Endodermal cell (in vitro differentiated cells): ENCODE measurements around the gene PES1. TPM values are rescaled to one million over a fixed set of nuclear protein-coding genes. Genes with fewer than 3 reads are reported as not detected.

Source experiments
- DNase-seq: peaks from one replicate; pipeline ENCODE4 v3.0.0-alpha.2; 2017
- H3K27ac ChIP-seq: 2 replicates; pipeline ENCODE4 v1.5.1; 2013; ENCODE audit warnings: mild to moderate bottlenecking, low read depth, low read length, moderate library complexity
- H3K27me3 ChIP-seq: 2 replicates; pipeline ENCODE4 v1.6.1; 2013; ENCODE audit warnings: mild to moderate bottlenecking, low read length, moderate library complexity; ENCODE audit not compliant: insufficient read depth, control insufficient read depth, poor library complexity, severe bottlenecking
- H3K36me3 ChIP-seq: 2 replicates; pipeline ENCODE4 v1.7.0; 2013; ENCODE audit warnings: mild to moderate bottlenecking, low read length, moderate library complexity; ENCODE audit not compliant: control insufficient read depth, insufficient read depth
- H3K4me1 ChIP-seq: one replicate; pipeline ENCODE4 v1.7.0; 2013; ENCODE audit warnings: low read length; ENCODE audit not compliant: control insufficient read depth, insufficient read depth
- H3K4me3 ChIP-seq: 2 replicates; pipeline ENCODE4 v1.5.1; 2013; ENCODE audit warnings: mild to moderate bottlenecking, low read length, moderate library complexity
- H3K9ac ChIP-seq: 2 replicates; pipeline ENCODE4 v1.6.1; 2013; ENCODE audit warnings: mild to moderate bottlenecking, low read length, moderate library complexity; ENCODE audit not compliant: poor library complexity, severe bottlenecking; ENCODE audit errors: extremely low read depth
- H3K9me3 ChIP-seq: 2 replicates; pipeline ENCODE4 v1.6.1; 2013; ENCODE audit warnings: mild to moderate bottlenecking, low read length, moderate library complexity; ENCODE audit not compliant: control insufficient read depth
- H3K27ac Mint-ChIP-seq: 2 replicates; pipeline ENCODE4 v1.8.0; 2020; ENCODE audit warnings: mixed read lengths
- H3K27me3 Mint-ChIP-seq: 2 replicates; pipeline ENCODE4 v1.8.0; 2021; ENCODE audit warnings: mild to moderate bottlenecking, mixed read lengths; ENCODE audit not compliant: insufficient read depth
- H3K36me3 Mint-ChIP-seq: 2 replicates; pipeline ENCODE4 v1.8.0; 2020; ENCODE audit warnings: low read depth, mixed read lengths
- H3K4me1 Mint-ChIP-seq: 2 replicates; pipeline ENCODE4 v1.8.0; 2020; ENCODE audit warnings: mixed read lengths
- H3K4me3 Mint-ChIP-seq: 2 replicates; pipeline ENCODE4 v1.8.0; 2020; ENCODE audit warnings: mild to moderate bottlenecking, moderate library complexity, mixed read lengths
- H3K9me3 Mint-ChIP-seq: 2 replicates; pipeline ENCODE4 v1.8.0; 2020; ENCODE audit warnings: mild to moderate bottlenecking, mixed read lengths
- WGBS, 2 experiments: methylation state at CpG; one replicate each; pipeline versions ENCODE4 v1.1.5 to v1.1.7; 2013; ENCODE audit warnings: missing lambda C conversion rate in 2 of 2, mixed read lengths in 1 of 2; ENCODE audit not compliant: insufficient coverage in 1 of 2, insufficient read length in 1 of 2; 5-methylcytosine and 5-hydroxymethylcytosine counted together
- total RNA-seq, 2 donors: library from RNA; stranded (reverse); fragmentation: NEBNext Ultra II Directional in 1 of 2; extraction: Animal tissue kit (Norgen Biotek cat#: 25700) in 1 of 2; gene quantifications; 2 replicates in 1 of 2; 3 replicates in 1 of 2; pipeline ENCODE4 v1.2.1, GENCODE V29; 2021
- TF ChIP-seq, protein P1 (sequence below): fragments of 200-600 bp; sonication (generic); conservative IDR thresholded peaks from 2 replicates; pipeline ENCODE4 v1.5.0; 2021; ENCODE audit warnings: antibody characterized with exemption, mild to moderate bottlenecking

PES1 gene
- total RNA-seq, 2 donors from 2014 or later: 78.7 to 90.2 TPM

DNA sequence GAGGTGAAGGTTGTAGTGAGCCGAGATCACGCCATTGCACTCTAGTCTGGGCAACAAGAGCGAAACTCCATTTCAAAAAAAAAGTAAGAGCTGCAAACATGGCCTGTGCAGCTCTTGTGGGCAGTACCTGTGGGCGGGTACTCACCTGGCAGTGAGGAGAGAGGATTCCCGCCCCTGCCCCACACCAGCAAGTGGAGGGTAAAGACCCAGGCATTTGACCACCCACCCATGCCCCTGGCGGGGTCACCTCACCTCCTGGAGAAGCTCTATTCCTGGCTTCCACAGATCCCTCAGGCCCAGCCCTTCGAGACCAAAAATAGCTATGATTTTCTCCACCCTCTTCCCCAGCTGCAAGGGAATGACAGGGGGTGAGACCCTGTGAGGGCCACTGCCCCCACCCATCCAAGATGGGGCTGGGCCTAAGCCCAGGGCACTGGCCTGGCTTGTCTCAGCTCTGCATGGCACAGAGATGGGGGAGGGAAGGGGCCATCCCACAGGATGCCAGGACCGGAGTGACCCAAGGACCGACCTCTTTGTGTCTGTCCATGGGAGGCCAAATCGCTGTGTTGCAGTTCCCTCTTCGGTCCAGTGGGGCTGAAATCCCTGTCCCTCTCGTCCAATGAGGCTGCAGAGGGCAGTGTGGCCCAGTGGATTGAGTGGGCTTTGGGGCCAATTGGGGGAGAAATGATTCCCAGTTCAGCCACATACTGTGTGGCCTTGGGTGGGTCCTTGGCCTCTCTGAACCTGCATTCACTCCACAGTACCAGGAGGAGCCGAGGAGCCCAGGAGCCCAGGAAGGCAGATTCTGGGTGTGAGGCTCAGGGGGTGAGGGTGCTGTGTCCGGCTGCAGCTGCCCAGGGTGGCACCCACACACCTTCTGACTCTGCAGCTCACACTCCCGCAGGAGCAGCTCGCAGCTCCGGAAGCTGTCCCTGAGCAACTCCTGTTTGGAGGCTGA is 59.8 kb downstream of the PES1 start:
- Mint-ChIP-seq H3K9me3 (no peaks in the 10 kb centered on the region), H3K27ac (no peak overlapping the region), H3K27me3 (no peaks in the 10 kb centered on the region), H3K4me3 (no peak overlapping the region), H3K36me3 (no peaks in the 10 kb centered on the region), H3K4me1 (no peaks in the 10 kb centered on the region)
- Histone ChIP-seq H3K27me3 (no peaks in the 10 kb centered on the region), H3K9me3 (no peaks in the 10 kb centered on the region), H3K9ac (no peak overlapping the region), H3K4me3 (no peak overlapping the region), H3K27ac (no peak overlapping the region), H3K4me1 (no peaks in the 10 kb centered on the region), H3K36me3 (no peaks in the 10 kb centered on the region)
- no peak for DNase-seq
- WGBS, 2 experiments: 90 to 93% methylated on average over 12 to 17 of the region's 17 CpGs
- TF ChIP-seq, protein P1, sequence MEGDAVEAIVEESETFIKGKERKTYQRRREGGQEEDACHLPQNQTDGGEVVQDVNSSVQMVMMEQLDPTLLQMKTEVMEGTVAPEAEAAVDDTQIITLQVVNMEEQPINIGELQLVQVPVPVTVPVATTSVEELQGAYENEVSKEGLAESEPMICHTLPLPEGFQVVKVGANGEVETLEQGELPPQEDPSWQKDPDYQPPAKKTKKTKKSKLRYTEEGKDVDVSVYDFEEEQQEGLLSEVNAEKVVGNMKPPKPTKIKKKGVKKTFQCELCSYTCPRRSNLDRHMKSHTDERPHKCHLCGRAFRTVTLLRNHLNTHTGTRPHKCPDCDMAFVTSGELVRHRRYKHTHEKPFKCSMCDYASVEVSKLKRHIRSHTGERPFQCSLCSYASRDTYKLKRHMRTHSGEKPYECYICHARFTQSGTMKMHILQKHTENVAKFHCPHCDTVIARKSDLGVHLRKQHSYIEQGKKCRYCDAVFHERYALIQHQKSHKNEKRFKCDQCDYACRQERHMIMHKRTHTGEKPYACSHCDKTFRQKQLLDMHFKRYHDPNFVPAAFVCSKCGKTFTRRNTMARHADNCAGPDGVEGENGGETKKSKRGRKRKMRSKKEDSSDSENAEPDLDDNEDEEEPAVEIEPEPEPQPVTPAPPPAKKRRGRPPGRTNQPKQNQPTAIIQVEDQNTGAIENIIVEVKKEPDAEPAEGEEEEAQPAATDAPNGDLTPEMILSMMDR: no peak

DNA sequence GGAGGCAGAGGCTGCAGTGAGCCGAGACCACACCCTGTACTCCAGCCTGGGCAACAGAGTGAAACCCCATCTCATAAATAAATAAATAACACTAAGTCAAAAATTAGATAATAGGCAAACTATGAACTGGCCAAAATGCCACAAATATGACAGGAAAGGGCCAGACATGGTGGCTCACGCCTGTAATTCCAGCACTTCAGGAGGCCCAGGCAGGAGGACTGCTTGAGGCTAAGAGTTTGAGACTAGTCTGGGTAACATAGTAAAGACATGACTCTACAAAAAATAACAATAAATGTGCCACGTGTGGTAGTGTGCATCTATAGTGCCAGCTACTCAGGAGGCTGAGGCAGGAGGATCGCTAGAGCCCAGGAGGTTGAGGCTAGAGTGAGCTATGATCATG is 65.1 kb downstream of the PES1 start:
- Mint-ChIP-seq H3K4me3 (no peak overlapping the region), H3K36me3 (no peaks in the 10 kb centered on the region), H3K27me3 (peaks cover 2% of the 10 kb centered on the region), H3K4me1 (no peaks in the 10 kb centered on the region), H3K9me3 (no peaks in the 10 kb centered on the region), H3K27ac (no peak overlapping the region)
- DNase-seq: no peak
- TF ChIP-seq, protein P1: no peak
- H3K4me3 ChIP-seq: no peak overlapping the region
- H3K36me3 ChIP-seq: no peaks in the 10 kb centered on the region
- peaks cover 4% of the 10 kb centered on the region for H3K4me1 ChIP-seq
- 74 to 97% methylated on average over 2 to 4 of the region's 4 CpGs for WGBS, 2 experiments
- H3K27ac ChIP-seq: no peak overlapping the region
- no peak overlapping the region for H3K9ac ChIP-seq
- no peaks in the 10 kb centered on the region for H3K9me3 ChIP-seq
- no peaks in the 10 kb centered on the region for H3K27me3 ChIP-seq

Other genes starting within 250 kb of the PES1 start
- gene SF3A1, start 235.0 kb downstream of the PES1 start, total RNA-seq: 100 to 1,000 TPM; 191 to 195 TPM
- 1 to 10 TPM; 6.1 to 7.2 TPM for gene CCDC157, start 234.9 kb downstream of the PES1 start, total RNA-seq
- gene RNF215, start 204.5 kb downstream of the PES1 start, total RNA-seq: 10 to 100 TPM; 44.0 to 46.7 TPM
- gene SEC14L2, start 194.9 kb downstream of the PES1 start, total RNA-seq: 10 to 100 TPM; 13.9 to 19.1 TPM
- 10 to 100 TPM; 25.9 to 30.8 TPM for gene MTFP1, start 166.1 kb downstream of the PES1 start, total RNA-seq
- not detected for gene SEC14L3, start 119.9 kb downstream of the PES1 start, total RNA-seq
- gene SEC14L4, start 86.2 kb downstream of the PES1 start, total RNA-seq: under 1 TPM; 0.49 to 0.62 TPM
- 1 to 10 TPM; 1.6 to 2.1 TPM for gene SEC14L6, start 45.2 kb downstream of the PES1 start, total RNA-seq
- gene GAL3ST1, start 17.2 kb downstream of the PES1 start, total RNA-seq: 10 to 100 TPM; 26.4 to 28.3 TPM
- gene TCN2, start 15.3 kb upstream of the PES1 start, total RNA-seq: 10 to 100 TPM; 71.8 to 73.6 TPM
- 1 to 10 TPM; 2.3 to 3.9 TPM for gene SLC35E4, start 43.9 kb upstream of the PES1 start, total RNA-seq
- gene DUSP18, start 76.0 kb upstream of the PES1 start, total RNA-seq: 1 to 10 TPM; 7.3 to 7.6 TPM
- 10 to 100 TPM in 1 of 2 donors, 1 to 10 TPM in 1; 6.8 to 11.1 TPM for gene OSBP2, start 103.0 kb upstream of the PES1 start, total RNA-seq